ENCODE measurements around the gene STAB1. TPM values are rescaled to one million over a fixed set of nuclear protein-coding genes. Genes with fewer than 3 reads are reported as not detected.

The STAB1 gene
- polyA plus RNA-seq, 2 of the 4 experiments (the other 2 are of a cell fraction): not detected

DNA sequence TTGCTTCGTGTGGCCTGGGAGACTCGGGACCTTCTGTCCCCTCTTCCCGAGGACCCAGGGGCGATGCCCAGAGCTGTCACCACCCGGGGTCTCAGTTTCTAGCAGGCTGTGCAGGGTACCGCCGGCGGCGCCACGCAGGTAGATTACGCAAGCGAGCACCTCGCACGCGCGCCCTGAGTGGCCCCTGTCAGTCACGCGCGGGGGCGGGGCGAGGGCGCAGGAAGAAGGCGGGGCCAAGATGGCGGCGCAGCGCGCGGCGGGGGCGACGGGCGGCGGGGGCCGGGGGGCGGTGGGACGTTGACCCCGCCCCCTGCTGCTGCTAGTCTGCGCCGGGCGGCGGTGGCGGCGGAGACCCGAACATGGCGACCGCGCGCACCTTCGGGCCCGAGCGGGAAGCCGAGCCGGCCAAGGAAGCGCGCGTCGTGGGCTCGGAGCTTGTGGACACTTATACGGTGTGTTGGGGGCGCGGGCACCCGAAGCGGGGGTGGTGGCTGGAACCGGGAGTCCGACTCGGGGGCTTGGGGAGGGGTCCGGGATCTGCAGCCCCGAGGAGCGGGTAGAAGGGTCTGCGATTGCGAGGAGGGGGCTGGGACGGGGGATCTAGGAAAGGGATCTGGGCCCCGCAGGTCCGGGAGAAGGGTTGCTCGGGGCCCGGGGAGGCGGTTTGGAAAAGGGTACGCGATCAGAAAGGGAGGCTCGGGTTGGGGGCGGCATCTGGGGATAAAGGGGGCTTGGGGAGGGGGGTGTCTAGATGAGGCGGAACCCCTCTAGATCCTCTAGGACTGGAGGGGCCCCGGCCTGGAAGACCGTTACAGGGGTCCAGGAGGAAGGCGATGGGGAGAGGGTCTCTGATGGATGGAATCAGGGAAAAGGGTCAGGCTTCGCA, 39.6 kb upstream of the STAB1 start, which contains the start of gene NISCH:
TSS of gene NISCH (plus strand) at position 322 of the 886 bp plus-strand sequence. CDS start at position 360, 38 bp downstream.
- peak; percentile 60 to 68 for DNase-seq (ENCODE audit: low read depth in 1 of 2, low spot score in 1 of 2)
- 16% methylated on average over 6 of the region's 86 CpGs for WGBS (ENCODE audit: missing lambda C conversion rate)
- TF ChIP-seq RCOR1 (IDR thresholded peaks at IDR 0.05; ENCODE audit: low read depth, low read length) (no peak), RFX5 (IDR thresholded peaks at IDR 0.05) (no peak), ZFP36 (IDR thresholded peaks at IDR 0.05; ENCODE audit: borderline replicate concordance, partially characterized antibody) (no peak), BHLHE40 (IDR thresholded peaks at IDR 0.05; ENCODE audit: low read depth, low read length) (peak; percentile 46; the same call in 1 of the 2 replicates), HOXA7 (CRISPR knock-in tag; IDR thresholded peaks at IDR 0.05) (no peak), CHD2 (IDR thresholded peaks at IDR 0.05; ENCODE audit: low read length, partially characterized antibody) (no peak), KDM5A (IDR thresholded peaks at IDR 0.05) (no peak), HDAC2 (IDR thresholded peaks at IDR 0.05) (no peak), MYC (IDR thresholded peaks at IDR 0.05; ENCODE audit: borderline replicate concordance, low read length) (0 out of 2 replicates have a peak, but pooled peaks have one; percentile 37), PBX3 (IDR thresholded peaks at IDR 0.05) (peak; percentile 87), TFCP2L1 (CRISPR knock-in tag; IDR thresholded peaks at IDR 0.05) (no peak), EP300 (IDR thresholded peaks at IDR 0.05) (no peak), KDM1A (IDR thresholded peaks at IDR 0.05; ENCODE audit: low read depth) (no peak), TP53 (CRISPR knock-in tag; IDR thresholded peaks at IDR 0.05) (no peak), JUN (IDR thresholded peaks at IDR 0.05) (peak in 1 of 2 experiments; percentile 68; a peak in 2 of 5 replicates), POLR2A (IDR thresholded peaks at IDR 0.05; ENCODE audit: low read length) (peak; percentile 75), CEBPB (IDR thresholded peaks at IDR 0.05) (peak; percentile 76 to 96), ZC3H11A (IDR thresholded peaks at IDR 0.05) (no peak), HOXB5 (CRISPR knock-in tag; IDR thresholded peaks at IDR 0.05) (no peak), FOXS1 (CRISPR knock-in tag; IDR thresholded peaks at IDR 0.05) (no peak), ESRRA (IDR thresholded peaks at IDR 0.05; ENCODE audit: borderline replicate concordance, low read length) (no peak), PHF8 (IDR thresholded peaks at IDR 0.05; ENCODE audit: borderline replicate concordance, low read depth) (peak; percentile 72), HEYL (CRISPR knock-in tag; IDR thresholded peaks at IDR 0.05) (no peak), USF2 (IDR thresholded peaks at IDR 0.05) (peak; percentile 62), ZNF302 (CRISPR knock-in tag; IDR thresholded peaks at IDR 0.05) (no peak)
- TF ChIP-seq, protein P1, sequence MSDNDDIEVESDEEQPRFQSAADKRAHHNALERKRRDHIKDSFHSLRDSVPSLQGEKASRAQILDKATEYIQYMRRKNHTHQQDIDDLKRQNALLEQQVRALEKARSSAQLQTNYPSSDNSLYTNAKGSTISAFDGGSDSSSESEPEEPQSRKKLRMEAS (IDR thresholded peaks at IDR 0.05): peak; percentile 67
- ChIA-PET CTCF (interaction anchor here (2.0 to 3.0 kb wide), 2 partner anchors 8 to 16 kb away, joined by 17 to 19 read pairs; no protein-coding TSS in a partner anchor), POLR2A (no interaction called here)
- peak; percentile 57 to 77 for ATAC-seq
- no peak for FAIRE-seq
- Histone ChIP-seq H3K4me3 (peak within 1 kb of the TSS; percentile 66), H3K9me3 (no peaks in the 10 kb centered on the region), H3K4me2 (peak within 1 kb of the TSS; percentile 92), H3K4me1 (peaks cover 16% of the 10 kb centered on the region), H3K27ac (peak within 1 kb of the TSS; percentile 84 to 99)
